ENCODE results near the gene RERE. TPM values are rescaled to one million over a fixed set of nuclear protein-coding genes. Genes with fewer than 3 reads are reported as not detected.

The RERE gene
- total RNA-seq, 6 experiments from 2014 or later, result 36.5 to 41.6 (median 37.5) TPM

DNA sequence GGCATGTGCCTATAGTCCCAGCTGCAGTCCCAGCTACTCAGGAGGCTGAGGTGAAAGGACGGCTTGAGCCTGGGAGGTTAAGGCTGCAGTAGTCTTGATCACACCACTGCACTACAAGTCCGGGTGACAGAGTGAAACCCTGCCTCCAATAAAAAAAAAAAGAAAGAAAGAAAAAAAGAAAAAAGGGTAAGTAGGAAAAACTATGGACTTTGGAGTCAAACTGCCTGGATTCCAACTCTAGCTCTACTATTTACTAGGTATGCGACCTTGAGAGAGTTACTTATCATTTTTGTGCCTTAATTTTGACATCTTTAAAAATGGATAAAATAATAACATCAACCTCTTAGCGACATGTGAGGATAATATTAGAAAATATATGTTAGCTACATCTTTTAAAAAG is 348.7 kb downstream of the RERE start:
- no peak overlapping the region for H3K4me3 Mint-ChIP-seq
- H3K4me1 Mint-ChIP-seq (ENCODE audit: low read depth), result peaks cover 34% of the 10 kb centered on the region
- H3K36me3 Mint-ChIP-seq (ENCODE audit: low read depth), result 0 out of 2 replicates have a peak, but pooled peaks cover 5% of the 10 kb centered on the region
- no peaks in the 10 kb centered on the region; the same call in 1 of the 2 replicates for H3K27me3 Mint-ChIP-seq (ENCODE audit: insufficient read depth)
- no peak for DNase-seq
- H3K27ac Mint-ChIP-seq, result no peak overlapping the region
- no peaks in the 10 kb centered on the region for H3K9me3 Mint-ChIP-seq
- TF ChIP-seq, protein P1, sequence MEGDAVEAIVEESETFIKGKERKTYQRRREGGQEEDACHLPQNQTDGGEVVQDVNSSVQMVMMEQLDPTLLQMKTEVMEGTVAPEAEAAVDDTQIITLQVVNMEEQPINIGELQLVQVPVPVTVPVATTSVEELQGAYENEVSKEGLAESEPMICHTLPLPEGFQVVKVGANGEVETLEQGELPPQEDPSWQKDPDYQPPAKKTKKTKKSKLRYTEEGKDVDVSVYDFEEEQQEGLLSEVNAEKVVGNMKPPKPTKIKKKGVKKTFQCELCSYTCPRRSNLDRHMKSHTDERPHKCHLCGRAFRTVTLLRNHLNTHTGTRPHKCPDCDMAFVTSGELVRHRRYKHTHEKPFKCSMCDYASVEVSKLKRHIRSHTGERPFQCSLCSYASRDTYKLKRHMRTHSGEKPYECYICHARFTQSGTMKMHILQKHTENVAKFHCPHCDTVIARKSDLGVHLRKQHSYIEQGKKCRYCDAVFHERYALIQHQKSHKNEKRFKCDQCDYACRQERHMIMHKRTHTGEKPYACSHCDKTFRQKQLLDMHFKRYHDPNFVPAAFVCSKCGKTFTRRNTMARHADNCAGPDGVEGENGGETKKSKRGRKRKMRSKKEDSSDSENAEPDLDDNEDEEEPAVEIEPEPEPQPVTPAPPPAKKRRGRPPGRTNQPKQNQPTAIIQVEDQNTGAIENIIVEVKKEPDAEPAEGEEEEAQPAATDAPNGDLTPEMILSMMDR (IDR thresholded peaks at IDR 0.05), result no peak

DNA sequence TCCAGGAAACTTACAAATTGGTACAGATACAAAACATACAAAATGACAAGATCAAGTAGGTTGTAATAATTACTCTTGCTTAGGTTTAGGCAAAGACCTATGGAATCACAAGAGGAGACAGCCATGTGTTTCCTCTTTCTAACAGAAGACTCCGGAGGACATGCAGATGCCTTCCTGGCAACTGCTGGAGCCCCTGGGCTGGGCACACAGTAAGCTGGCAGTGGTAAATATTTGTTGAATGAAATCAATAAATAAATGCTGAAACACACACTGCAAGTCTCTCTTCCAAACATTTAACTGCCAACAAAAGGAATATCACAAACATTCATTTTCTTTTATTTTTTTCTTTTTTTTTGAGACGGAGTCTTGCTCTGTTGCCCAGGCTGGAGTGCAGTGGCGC is 350.1 kb downstream of the RERE start:
- Mint-ChIP-seq H3K4me3 (no peak overlapping the region), H3K9me3 (no peaks in the 10 kb centered on the region), H3K36me3 (ENCODE audit: low read depth) (0 out of 2 replicates have a peak, but pooled peaks cover 5% of the 10 kb centered on the region), H3K4me1 (ENCODE audit: low read depth) (peaks cover 48% of the 10 kb centered on the region), H3K27me3 (ENCODE audit: insufficient read depth) (no peaks in the 10 kb centered on the region; the same call in 1 of the 2 replicates), H3K27ac (no peak overlapping the region)
- no peak for DNase-seq
- TF ChIP-seq, protein P1 (IDR thresholded peaks at IDR 0.05), result no peak

DNA sequence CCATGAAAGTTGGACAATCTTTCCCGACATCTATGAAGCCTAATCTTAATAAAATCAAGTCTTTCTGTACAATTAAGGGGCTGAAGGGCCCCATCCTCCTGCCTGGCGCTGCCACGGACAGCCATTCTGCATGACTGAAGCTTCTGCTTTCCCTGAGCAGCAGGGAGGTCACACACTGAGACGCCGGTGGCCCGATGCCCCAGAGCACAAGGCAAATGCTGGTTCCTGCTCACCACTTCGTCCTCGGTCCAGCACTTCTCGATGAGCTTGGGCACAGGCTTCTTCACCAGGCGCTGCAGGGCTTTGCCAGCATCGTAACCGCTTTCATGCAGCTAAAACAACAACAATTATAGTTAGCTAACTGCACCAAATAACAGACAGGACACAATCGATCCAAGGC is 351.7 kb downstream of the RERE start:
- Mint-ChIP-seq H3K9me3 (no peaks in the 10 kb centered on the region), H3K36me3 (ENCODE audit: low read depth) (0 out of 2 replicates have a peak, but pooled peaks cover 5% of the 10 kb centered on the region), H3K4me1 (ENCODE audit: low read depth) (peaks cover 58% of the 10 kb centered on the region), H3K4me3 (no peak overlapping the region), H3K27me3 (ENCODE audit: insufficient read depth) (no peaks in the 10 kb centered on the region; the same call in 1 of the 2 replicates), H3K27ac (no peak overlapping the region)
- DNase-seq, result no peak
- TF ChIP-seq, protein P1 (IDR thresholded peaks at IDR 0.05), result no peak

DNA sequence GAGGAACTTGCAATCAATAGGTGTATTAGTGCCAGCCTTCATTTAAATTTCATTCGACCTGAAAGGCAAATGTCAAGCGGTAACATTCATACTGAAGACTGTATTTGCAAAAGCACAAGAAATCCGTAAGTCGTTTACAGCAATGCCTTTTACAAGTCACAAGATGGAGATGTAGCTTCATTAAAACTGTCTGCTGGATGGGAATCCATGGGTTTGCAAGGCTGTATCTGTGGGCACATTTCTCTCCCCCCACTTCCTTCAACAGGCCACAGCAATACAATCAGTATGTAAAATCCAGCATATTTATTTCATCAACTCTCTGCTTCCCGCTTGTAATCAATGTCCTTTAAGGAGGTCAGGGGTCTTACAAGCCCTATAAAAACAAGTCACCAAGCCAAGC is 352.4 kb downstream of the RERE start:
- H3K27ac Mint-ChIP-seq, result 0 out of 2 replicates have a peak overlapping the region, but pooled peaks have one; percentile 19
- H3K27me3 Mint-ChIP-seq (ENCODE audit: insufficient read depth), result no peaks in the 10 kb centered on the region; the same call in 1 of the 2 replicates
- no peak for DNase-seq
- H3K36me3 Mint-ChIP-seq (ENCODE audit: low read depth), result 0 out of 2 replicates have a peak, but pooled peaks cover 5% of the 10 kb centered on the region
- peaks cover 60% of the 10 kb centered on the region for H3K4me1 Mint-ChIP-seq (ENCODE audit: low read depth)
- TF ChIP-seq, protein P1 (IDR thresholded peaks at IDR 0.05), result no peak
- no peak overlapping the region for H3K4me3 Mint-ChIP-seq
- H3K9me3 Mint-ChIP-seq, result no peaks in the 10 kb centered on the region

DNA sequence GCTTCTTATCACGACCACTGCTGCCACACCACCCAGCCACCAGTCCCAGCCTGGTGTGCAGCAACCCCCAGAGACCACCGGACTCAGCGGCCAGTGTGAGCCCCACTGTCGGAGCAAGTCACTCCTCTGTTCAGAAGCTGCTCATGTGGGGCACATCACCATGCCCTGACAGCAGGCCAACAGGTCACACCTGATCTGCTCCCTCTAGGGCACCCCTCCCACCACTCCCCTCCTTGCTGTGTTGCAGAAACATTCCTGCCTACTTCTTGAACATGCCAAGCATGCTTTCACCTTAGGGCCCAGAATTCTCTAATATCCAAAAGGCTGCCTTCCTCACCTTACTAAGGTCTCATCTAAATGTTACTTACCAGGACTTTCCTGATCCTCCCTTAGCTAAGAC is 353.1 kb downstream of the RERE start:
- peaks cover 67% of the 10 kb centered on the region for H3K4me1 Mint-ChIP-seq (ENCODE audit: low read depth)
- no peak for DNase-seq
- H3K36me3 Mint-ChIP-seq (ENCODE audit: low read depth), result 0 out of 2 replicates have a peak, but pooled peaks cover 5% of the 10 kb centered on the region
- H3K9me3 Mint-ChIP-seq, result no peaks in the 10 kb centered on the region
- H3K27me3 Mint-ChIP-seq (ENCODE audit: insufficient read depth), result no peaks in the 10 kb centered on the region; the same call in 1 of the 2 replicates
- H3K27ac Mint-ChIP-seq, result peak overlapping the region; percentile 96
- TF ChIP-seq, protein P1 (IDR thresholded peaks at IDR 0.05), result no peak
- peak overlapping the region; percentile 77 for H3K4me3 Mint-ChIP-seq

Data from HFFc6 (cell line).